ENCODE measurements around the gene TPCN1. TPM values are rescaled to one million over a fixed set of nuclear protein-coding genes. Genes with fewer than 3 reads are reported as not detected.

The TPCN1 gene
- total RNA-seq, result 10 to 100 TPM; 47.3 to 49.2 TPM

DNA sequence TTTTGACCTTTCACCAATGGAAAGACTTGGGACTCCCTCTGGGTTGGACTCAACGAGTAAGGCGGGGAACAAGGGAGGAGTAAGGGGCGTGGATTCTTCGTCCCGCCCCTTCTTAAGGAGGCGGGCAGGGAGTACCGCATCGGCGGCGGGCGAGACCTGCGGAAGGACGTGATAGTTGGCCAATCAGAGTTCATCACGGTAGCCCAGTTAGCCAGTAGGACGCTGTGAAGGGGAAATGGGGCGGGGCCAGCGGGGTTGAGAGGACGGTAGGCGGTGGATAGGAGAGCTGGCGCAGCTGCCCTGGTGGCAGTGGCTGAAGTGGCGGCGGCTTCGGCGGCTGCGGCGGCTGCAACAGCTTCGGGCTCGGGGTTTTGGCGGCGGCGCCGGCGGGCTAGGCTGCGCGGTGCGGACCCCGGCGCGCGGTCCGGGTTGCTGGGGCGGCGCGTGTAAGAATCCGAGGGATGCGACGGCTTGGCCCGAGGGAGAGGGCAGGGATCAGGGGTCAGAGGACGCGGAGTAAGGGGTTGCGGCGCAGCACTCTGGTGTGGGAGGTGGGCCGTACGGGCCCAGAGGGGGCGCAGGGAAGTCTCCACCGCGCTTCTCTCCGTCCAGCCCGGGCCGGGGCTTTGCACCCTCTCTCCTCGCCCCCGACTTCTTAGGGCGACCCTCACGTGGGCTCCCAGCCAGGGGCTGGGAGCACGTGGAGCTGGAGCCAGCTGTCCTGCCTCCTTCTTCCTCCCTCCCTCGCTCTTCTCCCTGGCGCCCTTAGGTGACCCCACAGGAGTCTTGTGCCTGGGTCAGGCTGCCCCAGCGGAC lies at the start of gene TPCN1:
TPCN1 (plus strand) TSS at position 284 of the 816 bp plus-strand sequence. CDS start 5,389 bp downstream, outside the sequence.
- peaks cover 5% of the 10 kb centered on the region for H3K36me3 Mint-ChIP-seq (ENCODE audit: low read depth)
- intact Hi-C loops (cut with micrococcal nuclease), result loop anchor here (1.0 to 5.0 kb wide), 8 partner anchors 9 to 741 kb away; partner anchors contain the start of genes DDX54, OAS2, PLBD2 and RITA1
- no peaks in the 10 kb centered on the region for H3K9me3 Mint-ChIP-seq

DNA sequence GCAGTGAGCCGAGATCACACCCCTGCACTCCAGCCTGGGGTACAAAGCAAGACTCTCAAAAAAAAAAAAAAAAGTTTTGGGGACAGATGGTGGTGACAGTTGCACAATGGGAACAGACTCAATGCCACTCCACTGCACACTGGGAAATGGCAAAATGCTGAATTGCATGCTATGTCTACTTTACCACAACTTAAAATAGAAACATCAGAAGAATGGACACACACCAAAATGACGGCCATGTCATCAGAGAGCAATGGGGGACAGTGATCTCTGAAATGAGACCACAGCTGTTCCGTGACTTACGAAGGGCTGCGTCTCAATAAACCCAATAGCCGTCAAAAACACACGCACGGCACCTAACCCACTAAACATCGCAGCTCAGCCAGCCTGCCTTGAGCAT lies 49.7 kb upstream of the TPCN1 start:
- no peak for DNase-seq
- Mint-ChIP-seq H3K36me3 (ENCODE audit: low read depth) (peaks cover 53% of the 10 kb centered on the region), H3K4me1 (ENCODE audit: low read depth) (no peaks in the 10 kb centered on the region), H3K4me3 (no peak overlapping the region), H3K27me3 (ENCODE audit: low read depth) (no peaks in the 10 kb centered on the region), H3K9me3 (no peaks in the 10 kb centered on the region), H3K27ac (no peak overlapping the region)
- CTCF ChIA-PET, result interaction anchor here (0.7 to 1.5 kb wide), 4 partner anchors 20 to 181 kb away, joined by 3 to 4 read pairs (median 4); no protein-coding TSS in a partner anchor
- intact Hi-C loops (cut with micrococcal nuclease), result loop anchor here (5.0 kb wide), 1 partner anchor 269 kb away; no protein-coding TSS in a partner anchor

More for the DNA sequence above, at the start of gene TPCN1:
- peak; percentile 100 for DNase-seq
- Mint-ChIP-seq H3K27ac (peak within 1 kb of the TSS; percentile 92), H3K4me1 (ENCODE audit: low read depth) (peaks cover 40% of the 10 kb centered on the region), H3K4me3 (peak within 1 kb of the TSS; percentile 96), H3K27me3 (ENCODE audit: low read depth) (no peaks in the 10 kb centered on the region)
- CTCF ChIA-PET, result interaction anchor here (0.6 to 1.7 kb wide), 7 partner anchors 9 to 35 kb away, joined by 3 to 5 read pairs (median 4); partner anchors contain the start of gene RITA1

DNA sequence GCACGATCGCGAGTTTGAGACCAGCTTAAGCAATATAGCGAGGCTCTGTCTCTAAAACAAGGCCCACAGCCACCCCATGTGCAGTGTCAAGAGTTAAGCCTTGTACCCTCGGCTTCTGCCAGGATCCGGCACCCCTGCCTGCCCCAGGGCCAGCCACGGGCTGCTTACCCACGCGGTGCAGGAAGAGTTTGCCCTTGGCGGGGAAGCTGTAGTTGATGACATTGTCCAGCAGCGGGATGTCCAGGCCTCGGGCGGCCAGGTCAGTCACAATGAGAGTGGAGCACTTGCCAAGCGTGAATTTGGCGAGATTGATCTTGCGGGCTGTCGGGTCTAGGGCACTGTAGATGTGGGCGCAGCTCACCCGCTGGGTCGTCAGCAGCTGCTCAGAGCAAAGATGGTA lies 49.1 kb upstream of the TPCN1 start:
- DNase-seq, result no peak
- Mint-ChIP-seq H3K27ac (no peak overlapping the region), H3K36me3 (ENCODE audit: low read depth) (peaks cover 55% of the 10 kb centered on the region), H3K4me1 (ENCODE audit: low read depth) (no peaks in the 10 kb centered on the region), H3K27me3 (ENCODE audit: low read depth) (no peaks in the 10 kb centered on the region), H3K4me3 (no peak overlapping the region), H3K9me3 (no peaks in the 10 kb centered on the region)
- CTCF ChIA-PET, result interaction anchor here (0.7 to 4.0 kb wide), 8 partner anchors 11 to 253 kb away, joined by 3 to 29 read pairs (median 4); no protein-coding TSS in a partner anchor
- intact Hi-C loops (cut with micrococcal nuclease), result loop anchor here (5.0 kb wide), 1 partner anchor 270 kb away; no protein-coding TSS in a partner anchor

DNA sequence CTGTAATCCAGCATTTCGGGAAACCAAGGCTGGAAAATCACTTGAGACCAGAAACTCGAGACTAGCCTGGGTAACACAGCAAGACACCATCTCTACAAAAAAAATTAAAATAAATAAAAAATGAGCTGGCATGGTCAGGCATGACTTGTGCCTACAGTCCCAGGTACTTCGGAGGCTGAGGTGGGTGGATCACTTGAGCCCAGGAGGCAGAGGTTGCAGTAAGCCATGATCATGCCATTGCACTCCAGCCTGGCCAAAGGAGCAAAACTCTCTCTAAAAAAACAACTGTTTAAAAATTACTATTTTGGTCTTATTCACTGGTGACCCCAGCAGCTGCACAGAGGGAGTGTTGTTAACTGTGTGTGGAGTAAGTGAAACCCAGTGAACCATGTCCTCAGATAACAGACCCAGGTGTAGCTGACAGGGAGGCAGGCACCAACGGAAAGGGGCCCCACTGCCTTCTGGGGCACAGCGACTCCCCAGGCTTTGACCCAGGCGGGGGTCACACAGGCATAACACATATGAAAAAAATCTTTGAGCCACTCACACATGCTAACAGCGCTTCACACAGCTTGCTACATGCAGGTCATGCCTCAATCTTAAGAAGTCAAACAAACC lies 48.1 kb upstream of the TPCN1 start:
- no peaks in the 10 kb centered on the region for H3K27me3 Mint-ChIP-seq (ENCODE audit: low read depth)
- H3K4me3 Mint-ChIP-seq, result no peak overlapping the region
- no peak overlapping the region for H3K27ac Mint-ChIP-seq
- DNase-seq, result no peak
- no peaks in the 10 kb centered on the region for H3K4me1 Mint-ChIP-seq (ENCODE audit: low read depth)
- CTCF ChIA-PET, result interaction anchor here (0.8 to 4.0 kb wide), 15 partner anchors 8 to 252 kb away, joined by 3 to 29 read pairs (median 9); no protein-coding TSS in a partner anchor
- H3K9me3 Mint-ChIP-seq, result no peaks in the 10 kb centered on the region
- peaks cover 65% of the 10 kb centered on the region for H3K36me3 Mint-ChIP-seq (ENCODE audit: low read depth)
- intact Hi-C loops (cut with micrococcal nuclease), result loop anchor here (5.0 kb wide), 1 partner anchor 271 kb away; no protein-coding TSS in a partner anchor

DNA sequence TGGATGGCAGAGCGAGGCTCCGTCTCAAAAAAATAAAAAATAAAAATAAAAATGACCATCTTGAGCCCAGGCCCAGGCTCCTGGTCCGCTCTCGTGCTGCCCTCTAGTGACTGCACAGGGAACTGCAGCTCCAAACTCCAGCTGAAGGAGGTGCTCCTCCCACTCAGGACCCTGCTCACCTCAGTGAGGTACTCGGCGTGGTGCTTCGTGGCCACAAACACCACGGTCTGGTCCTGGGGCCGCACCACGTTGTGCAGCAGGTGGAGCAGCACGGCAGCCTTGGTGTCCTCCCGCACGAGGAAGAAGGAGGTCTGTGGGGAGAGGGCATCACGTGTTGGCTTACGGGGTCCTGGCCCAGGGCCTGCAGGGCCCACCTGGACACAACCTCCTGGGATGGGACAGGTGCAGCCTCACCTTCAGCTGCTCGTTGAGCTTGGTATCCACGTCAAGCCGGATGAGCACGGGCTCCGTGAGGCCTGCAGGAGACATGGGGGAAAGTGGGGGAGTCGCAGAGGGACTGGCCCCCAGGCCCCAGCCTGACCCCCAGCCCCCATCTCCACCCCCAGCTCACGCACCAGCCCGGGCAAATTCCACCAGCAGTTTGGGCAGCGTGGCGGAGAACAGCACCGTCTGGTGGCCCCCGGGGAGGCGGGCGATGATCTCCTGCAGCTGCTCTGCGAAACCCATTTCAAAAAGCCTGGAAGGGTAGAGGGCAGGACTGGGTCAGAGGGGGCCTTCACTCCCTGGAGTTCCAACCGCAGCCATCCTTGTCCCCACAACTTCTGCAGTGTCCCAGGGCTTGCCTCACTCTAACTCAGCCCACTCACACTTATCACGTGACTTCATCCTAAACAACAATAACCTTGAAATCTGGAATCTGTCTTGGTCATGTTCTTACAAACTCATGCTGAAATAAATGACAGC lies 46.5 kb upstream of the TPCN1 start:
- no peaks in the 10 kb centered on the region for H3K9me3 Mint-ChIP-seq
- no peaks in the 10 kb centered on the region for H3K27me3 Mint-ChIP-seq (ENCODE audit: low read depth)
- no peak overlapping the region for H3K4me3 Mint-ChIP-seq
- no peaks in the 10 kb centered on the region for H3K4me1 Mint-ChIP-seq (ENCODE audit: low read depth)
- H3K27ac Mint-ChIP-seq, result no peak overlapping the region
- peak; percentile 86 for DNase-seq
- intact Hi-C loops (cut with micrococcal nuclease), result loop anchor here (1.0 to 5.0 kb wide), 4 partner anchors 21 to 272 kb away; no protein-coding TSS in a partner anchor
- peaks cover 66% of the 10 kb centered on the region for H3K36me3 Mint-ChIP-seq (ENCODE audit: low read depth)
- CTCF ChIA-PET, result interaction anchor here (0.5 to 4.0 kb wide), 28 partner anchors 9 to 1003 kb away, joined by 3 to 29 read pairs (median 6); partner anchors contain the start of genes DTX1 and OAS1

DNA sequence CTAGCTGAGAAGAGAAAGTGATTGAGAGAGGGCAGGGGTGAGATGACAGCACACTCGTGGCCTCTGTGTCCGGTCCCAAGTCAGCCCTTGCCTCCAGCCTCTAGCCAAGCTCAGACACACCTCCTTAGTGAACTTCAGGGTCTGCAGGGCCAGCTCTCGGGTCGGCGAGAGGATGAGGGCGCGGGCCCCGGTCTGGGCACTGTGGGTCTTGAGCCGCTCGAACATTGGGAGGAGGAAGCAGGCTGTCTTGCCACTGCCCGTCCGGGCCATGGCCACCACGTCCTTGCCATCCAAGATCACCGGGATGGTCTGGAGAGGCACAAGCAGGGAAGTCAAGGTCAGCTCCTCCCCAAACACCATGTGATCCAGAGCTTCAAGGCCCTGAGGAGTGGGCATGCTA lies 42.2 kb upstream of the TPCN1 start:
- H3K9me3 Mint-ChIP-seq, result no peaks in the 10 kb centered on the region
- no peak for DNase-seq
- intact Hi-C loops (cut with micrococcal nuclease), result no loop called here
- H3K4me3 Mint-ChIP-seq, result no peak overlapping the region
- CTCF ChIA-PET, result interaction anchor here (0.6 to 0.7 kb wide), 2 partner anchors 15 to 130 kb away, joined by 3 read pairs; no protein-coding TSS in a partner anchor
- H3K27me3 Mint-ChIP-seq (ENCODE audit: low read depth), result no peaks in the 10 kb centered on the region
- H3K4me1 Mint-ChIP-seq (ENCODE audit: low read depth), result peaks cover 22% of the 10 kb centered on the region
- H3K36me3 Mint-ChIP-seq (ENCODE audit: low read depth), result peaks cover 54% of the 10 kb centered on the region
- no peak overlapping the region for H3K27ac Mint-ChIP-seq

DNA sequence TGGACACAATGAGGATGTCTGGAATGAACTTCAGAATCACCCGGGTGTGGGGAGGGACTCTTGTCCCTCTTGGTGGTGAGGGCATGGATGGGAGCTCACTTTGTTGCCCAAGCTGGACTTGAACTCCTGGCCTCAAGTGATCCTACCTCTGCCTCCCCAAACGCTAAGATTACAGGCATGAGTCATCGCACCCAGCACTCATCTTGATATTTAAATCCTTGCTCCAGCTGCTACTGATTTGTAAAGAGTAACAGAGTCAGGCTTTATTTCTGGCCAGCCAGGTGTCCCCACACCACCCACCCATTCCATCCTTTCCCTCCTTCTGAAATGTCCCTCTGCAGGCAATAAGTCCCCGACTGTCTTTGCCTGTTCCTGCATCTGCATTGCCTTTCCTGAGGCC lies 40.9 kb upstream of the TPCN1 start:
- peaks cover 50% of the 10 kb centered on the region for H3K36me3 Mint-ChIP-seq (ENCODE audit: low read depth)
- H3K27ac Mint-ChIP-seq, result no peak overlapping the region
- H3K27me3 Mint-ChIP-seq (ENCODE audit: low read depth), result no peaks in the 10 kb centered on the region
- no peak overlapping the region for H3K4me3 Mint-ChIP-seq
- H3K4me1 Mint-ChIP-seq (ENCODE audit: low read depth), result peaks cover 28% of the 10 kb centered on the region
- no peaks in the 10 kb centered on the region for H3K9me3 Mint-ChIP-seq
- DNase-seq, result no peak
- intact Hi-C loops (cut with micrococcal nuclease), result no loop called here
- CTCF ChIA-PET, result no interaction called here

DNA sequence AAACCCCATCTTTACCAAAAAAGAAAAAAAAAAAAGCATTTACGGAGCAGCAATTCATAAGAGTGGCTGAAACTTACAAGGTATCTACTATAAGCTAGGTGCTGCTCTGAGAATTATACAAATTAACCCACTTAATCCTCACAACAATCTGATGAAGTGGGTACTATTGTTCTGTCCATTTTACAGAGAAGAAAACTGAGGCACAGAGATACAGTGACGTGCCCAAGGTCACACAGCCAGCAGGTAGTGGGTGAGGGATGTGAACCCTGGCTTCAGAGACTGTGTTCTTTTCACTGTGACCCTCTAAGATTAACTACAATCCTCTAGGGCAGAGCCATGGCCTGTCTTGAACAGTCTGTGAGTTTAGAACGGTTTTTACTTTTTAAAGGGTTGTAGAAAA lies 39.3 kb upstream of the TPCN1 start:
- DNase-seq, result no peak
- peaks cover 42% of the 10 kb centered on the region for H3K36me3 Mint-ChIP-seq (ENCODE audit: low read depth)
- intact Hi-C loops (cut with micrococcal nuclease), result no loop called here
- H3K4me3 Mint-ChIP-seq, result no peak overlapping the region
- CTCF ChIA-PET, result interaction anchor here (1.2 kb wide), 1 partner anchor 41 kb away, joined by 6 read pairs; no protein-coding TSS in a partner anchor
- no peak overlapping the region for H3K27ac Mint-ChIP-seq
- H3K27me3 Mint-ChIP-seq (ENCODE audit: low read depth), result no peaks in the 10 kb centered on the region
- peaks cover 38% of the 10 kb centered on the region for H3K4me1 Mint-ChIP-seq (ENCODE audit: low read depth)
- no peaks in the 10 kb centered on the region for H3K9me3 Mint-ChIP-seq

DNA sequence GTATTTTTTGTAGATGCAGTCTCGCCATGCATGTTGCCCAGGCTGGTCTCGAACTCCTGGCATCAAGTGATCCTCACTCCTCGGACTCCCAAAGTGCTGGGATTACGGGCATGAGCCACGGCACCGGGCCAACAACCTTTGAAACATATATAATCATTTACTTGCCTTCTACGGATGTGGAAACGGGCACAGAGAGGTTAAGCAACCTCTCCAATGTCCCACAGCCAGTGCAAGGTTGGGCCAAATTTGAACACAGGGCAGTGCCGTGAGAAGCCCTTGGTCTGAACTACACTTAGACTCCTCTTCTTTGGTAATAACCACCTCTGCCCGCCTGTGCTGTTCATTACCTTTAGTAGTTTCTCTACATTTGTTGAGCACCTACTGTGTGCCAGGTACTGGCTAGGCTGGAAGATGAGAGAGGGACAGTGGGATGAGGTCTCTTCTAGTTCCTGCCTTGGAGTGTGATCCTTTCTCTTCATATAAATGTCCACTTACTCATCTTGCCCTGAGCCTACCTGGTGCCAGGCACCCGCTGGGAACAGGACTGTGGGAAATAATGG lies 38.2 kb upstream of the TPCN1 start:
- peak overlapping the region; percentile 18 for H3K27ac Mint-ChIP-seq
- H3K4me3 Mint-ChIP-seq, result no peak overlapping the region
- H3K36me3 Mint-ChIP-seq (ENCODE audit: low read depth), result peaks cover 37% of the 10 kb centered on the region
- peaks cover 43% of the 10 kb centered on the region for H3K4me1 Mint-ChIP-seq (ENCODE audit: low read depth)
- intact Hi-C loops (cut with micrococcal nuclease), result no loop called here
- no peaks in the 10 kb centered on the region for H3K27me3 Mint-ChIP-seq (ENCODE audit: low read depth)
- H3K9me3 Mint-ChIP-seq, result no peaks in the 10 kb centered on the region
- DNase-seq, result no peak
- CTCF ChIA-PET, result interaction anchor here (0.6 to 1.2 kb wide), 3 partner anchors 10 to 172 kb away, joined by 3 read pairs; no protein-coding TSS in a partner anchor

DNA sequence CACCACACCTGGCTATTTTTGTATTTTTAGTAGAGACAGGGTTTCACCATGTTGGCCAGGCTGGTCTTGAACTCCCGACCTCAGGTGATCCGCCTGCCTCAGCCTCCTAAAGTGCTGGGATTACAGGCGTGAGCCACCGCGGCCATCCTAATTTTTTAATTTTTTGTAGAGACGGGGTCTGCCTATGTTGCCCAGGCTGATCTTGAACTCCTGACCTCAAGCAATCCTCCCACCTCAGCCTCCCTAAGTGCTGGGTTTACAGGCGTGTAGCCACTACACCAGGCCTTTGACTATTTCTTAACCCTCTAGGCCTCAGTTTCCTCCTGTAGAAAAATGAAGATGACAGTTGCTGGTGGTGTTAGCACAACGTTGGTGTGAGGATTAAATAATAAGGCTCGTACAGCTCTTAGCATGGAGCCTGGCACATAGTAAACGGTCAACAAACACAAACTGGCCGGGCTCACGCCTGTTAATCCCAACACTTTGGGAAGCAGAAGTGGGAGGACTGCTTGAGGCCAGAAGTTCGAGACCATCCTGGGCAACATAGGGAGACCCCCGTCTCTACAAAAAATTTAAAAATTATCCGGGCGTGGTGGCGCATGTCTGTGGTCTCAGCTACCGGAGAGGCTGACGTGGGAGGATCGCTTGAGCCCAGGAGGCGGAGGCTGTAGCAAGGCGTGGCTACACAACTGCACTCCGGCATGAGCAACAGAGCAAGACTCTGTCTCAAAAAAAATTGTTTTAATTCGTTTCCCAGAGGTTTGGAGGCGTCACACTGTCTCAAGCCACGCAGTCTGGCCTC lies 37.0 kb upstream of the TPCN1 start:
- Mint-ChIP-seq H3K27ac (peak overlapping the region; percentile 92), H3K4me3 (peak overlapping the region; percentile 97), H3K9me3 (no peaks in the 10 kb centered on the region), H3K4me1 (ENCODE audit: low read depth) (peaks cover 46% of the 10 kb centered on the region), H3K27me3 (ENCODE audit: low read depth) (no peaks in the 10 kb centered on the region), H3K36me3 (ENCODE audit: low read depth) (peaks cover 35% of the 10 kb centered on the region)
- CTCF ChIA-PET, result interaction anchor here (0.5 to 1.6 kb wide), 5 partner anchors 10 to 51 kb away, joined by 3 to 9 read pairs (median 3); no protein-coding TSS in a partner anchor
- intact Hi-C loops (cut with micrococcal nuclease), result loop anchor here (1.0 kb wide), 2 partner anchors 24 to 49 kb away; no protein-coding TSS in a partner anchor
- peak; percentile 82 for DNase-seq
